Lung (tissue), 12 donors: ENCODE results near the gene ECM2. TPM values are rescaled to one million over a fixed set of nuclear protein-coding genes. Genes with fewer than 3 reads are reported as not detected.

Experiments used
- ATAC-seq: fragments of 200-7000 bp; cut with Tn5 transposase; one replicate; pipeline ENCODE4 v1.9.1; 2020; ENCODE audit warnings: moderate number of reproducible peaks; ENCODE audit not compliant: insufficient read depth, low FRiP score
- DNase-seq, 3 donors: peaks; one replicate each; pipeline ENCODE4 v3.0.0-alpha.2; 2013 to 2017
- H3K27ac ChIP-seq, 2 donors: one replicate each; pipeline ENCODE4 v1.5.1; 2013; ENCODE audit warnings: mild to moderate bottlenecking in 2 of 2, moderate library complexity in 2 of 2, control low read depth in 1 of 2, inconsistent platforms in 1 of 2, low read depth in 1 of 2, low read length in 1 of 2
- H3K27me3 ChIP-seq, 3 donors: one replicate each; pipeline ENCODE4 v1.5.1; 2013; ENCODE audit warnings: low read length in 2 of 3; ENCODE audit not compliant: control insufficient read depth in 3 of 3, insufficient read depth in 3 of 3
- H3K36me3 ChIP-seq, 4 donors: one replicate each; pipeline ENCODE4 v1.5.1; 2013; ENCODE audit warnings: low read length in 4 of 4, mild to moderate bottlenecking in 1 of 4, moderate library complexity in 1 of 4; ENCODE audit not compliant: control insufficient read depth in 4 of 4, insufficient read depth in 4 of 4
- H3K4me1 ChIP-seq, 5 donors: one replicate each; pipeline ENCODE4 v1.5.1; 2013; ENCODE audit warnings: low read length in 5 of 5, mild to moderate bottlenecking in 2 of 5, moderate library complexity in 1 of 5; ENCODE audit not compliant: control insufficient read depth in 5 of 5, insufficient read depth in 5 of 5
- H3K4me3 ChIP-seq: one replicate; pipeline ENCODE4 v1.5.1; 2013; ENCODE audit warnings: mild to moderate bottlenecking, control low read depth, moderate library complexity
- H3K9ac ChIP-seq, 2 donors: one replicate each; pipeline ENCODE4 v1.5.1; 2013; ENCODE audit warnings: low read length in 2 of 2, control low read depth in 1 of 2; ENCODE audit not compliant: insufficient read depth in 1 of 2
- H3K9me3 ChIP-seq, 4 donors: one replicate each; pipeline ENCODE4 v1.5.1; 2013; ENCODE audit warnings: low read length in 3 of 4, mild to moderate bottlenecking in 1 of 4, moderate library complexity in 1 of 4; ENCODE audit not compliant: control insufficient read depth in 4 of 4, insufficient read depth in 3 of 4
- CTCF ChIP-seq: IDR thresholded peaks from 2 replicates; pipeline ENCODE4 v1.5.1; 2012; ENCODE audit warnings: mild to moderate bottlenecking; ENCODE audit errors: control extremely low read depth, extremely low read depth
- WGBS, 2 donors: extraction: QIAGEN DNeasy Blood & Tissue Kit; methylation state at CpG; one replicate each; pipeline ENCODE4 v1.1.7; 2013; 5-methylcytosine and 5-hydroxymethylcytosine counted together
- polyA plus RNA-seq, 2 donors: library from polyadenylated mRNA; stranded (reverse); fragments of 200-250 nt; gene quantifications; one replicate each; pipeline ENCODE4 v1.2.1, GENCODE V29; 2013
- total RNA-seq, 2 donors: library from RNA; depleted of rRNA in 1 of 2; stranded (reverse); fragments of >200 nt in 1 of 2; gene quantifications; one replicate each; pipeline ENCODE4 v1.2.1, GENCODE V29; 2014 to 2021
- donor health status: control.
- donor health status: control.
- donor health status: Bipolar disorder and iron deficiency.
- donor health status: healthy.
- donor health status: DM: yes; HTN: yes; CAD: no.

ECM2 gene
- total and polyA plus RNA-seq, 4 donors: 0.92 to 63.1 (median 2.4) TPM

GRCh38 chr9:92482329-92482728 lies 53.5 kb downstream of the ECM2 start, which contains the start of gene ASPN:
Gene ASPN (minus strand): TSS chr9:92482506.
- ATAC-seq: no peak
- Histone ChIP-seq H3K4me3 (no peak within 1 kb of the TSS), H3K36me3 (no peaks in the 10 kb centered on the region), H3K27ac (peak within 1 kb of the TSS in 1 of 2 donors; percentile 40), H3K9me3 (no peaks in the 10 kb centered on the region), H3K27me3 (no peaks in the 10 kb centered on the region), H3K4me1 (peaks cover 0 to 47% (median 21%) of the 10 kb centered on the region in 5 donors), H3K9ac (no peak within 1 kb of the TSS)
- DNase-seq: peak in 2 of 3 donors; percentile 89 to 96
- no peak for TF ChIP-seq CTCF
- WGBS, 2 donors: 59 to 84% methylated on average over 3 of the region's 3 CpGs

GRCh38 chr9:92480986-92481633 lies 54.7 kb downstream of the ECM2 start:
- no peak for TF ChIP-seq CTCF
- peak in 2 of 3 donors; percentile 34 to 47 for DNase-seq
- ATAC-seq: no peak
- Histone ChIP-seq H3K27me3 (no peaks in the 10 kb centered on the region), H3K4me1 (peaks cover 0 to 47% (median 21%) of the 10 kb centered on the region in 5 donors), H3K36me3 (no peaks in the 10 kb centered on the region), H3K4me3 (no peak overlapping the region), H3K9ac (peak overlapping the region in 1 of 2 donors; percentile 36), H3K27ac (peak overlapping the region in 1 of 2 donors; percentile 40), H3K9me3 (no peaks in the 10 kb centered on the region)
- WGBS, 2 donors: 60 to 83% methylated on average over 2 of the region's 2 CpGs

- peak overlapping the region in 1 of 2 donors; percentile 43 for H3K9ac ChIP-seq
- no peaks in the 10 kb centered on the region for H3K36me3 ChIP-seq
- WGBS, 2 donors: 50 to 78% methylated on average over 2 of the region's 2 CpGs
- peak overlapping the region; percentile 63 to 74 for H3K27ac ChIP-seq
- TF ChIP-seq CTCF: no peak
- no peak overlapping the region for H3K4me3 ChIP-seq
- no peaks in the 10 kb centered on the region for H3K9me3 ChIP-seq
- no peaks in the 10 kb centered on the region for H3K27me3 ChIP-seq
- ATAC-seq: no peak
- H3K4me1 ChIP-seq: peaks cover 0 to 47% (median 21%) of the 10 kb centered on the region in 5 donors
- peak in 2 of 3 donors; percentile 48 to 72 for DNase-seq
Measured at GRCh38 chr9:92480291-92480771, 55.5 kb downstream of the ECM2 start.
